OCI-LY7 (cell line): ENCODE data around the gene GAL.

ENCODE experiments used
- CTCF ChIP-seq: fragments of 200-600 bp; sonication (generic); conservative IDR thresholded peaks from 2 replicates; pipeline ENCODE4 v1.5.1; 2014; ENCODE audit warnings: mild to moderate bottlenecking, antibody characterized with exemption, low read length, moderate library complexity, mixed read lengths
- EZH2phosphoT487 ChIP-seq: fragments of 200-600 bp; sonication (generic); IDR thresholded peaks from 2 replicates; pipeline ENCODE4 v1.6.1; 2018; ENCODE audit warnings: low read depth, borderline replicate concordance, mild to moderate bottlenecking, mixed run types, antibody characterized with exemption, low read length, moderate library complexity, mixed read lengths

GRCh38 chr11:68673306-68673945 is 10.9 kb upstream of the GAL start:
- TF ChIP-seq CTCF (no peak), EZH2phosphoT487 (no peak)
